ENCODE data around the gene CLCN7.
"Not testable (repeated sequence)": the region's sequence is repeated elsewhere in the genome, so short reads cannot be mapped to it uniquely, and the experiment has no call there.

Gene CLCN7

GRCh38 chr16:1447965-1448364, 26.9 kb downstream of the CLCN7 start:
- no peak for DNase-seq

GRCh38 chr16:1446296-1447080, 28.3 kb downstream of the CLCN7 start:
- DNase-seq, result no peak

GRCh38 chr16:1445518-1446203, 29.2 kb downstream of the CLCN7 start:
- no peak for DNase-seq

GRCh38 chr16:1444730-1445517, 29.9 kb downstream of the CLCN7 start:
- DNase-seq, result no peak

- no peak for DNase-seq
Measured at GRCh38 chr16:1443980-1444729, 30.7 kb downstream of the CLCN7 start, which contains the start of gene CCDC154. Gene CCDC154 (minus strand): TSS chr16:1444556. CDS start chr16:1444322, 234 bp downstream.

GRCh38 chr16:1443403-1443973, 31.3 kb downstream of the CLCN7 start:
- no peak for DNase-seq

GRCh38 chr16:1442697-1443096, 32.1 kb downstream of the CLCN7 start:
- DNase-seq, result no peak

- no peak for DNase-seq
Measured at GRCh38 chr16:1441391-1441829, 33.4 kb downstream of the CLCN7 start.

- DNase-seq, result not testable (repeated sequence)
Measured at GRCh38 chr16:1439699-1440074, 35.1 kb downstream of the CLCN7 start.

GRCh38 chr16:1439058-1439698, 35.6 kb downstream of the CLCN7 start:
- no peak for DNase-seq

- no peak for DNase-seq
Measured at GRCh38 chr16:1438229-1439057, 36.4 kb downstream of the CLCN7 start.

GRCh38 chr16:1437606-1438005, 37.2 kb downstream of the CLCN7 start:
- no peak for DNase-seq

GRCh38 chr16:1436731-1437355, 38.0 kb downstream of the CLCN7 start:
- no peak for DNase-seq

- no peak for DNase-seq
Measured at GRCh38 chr16:1435921-1436697, 38.7 kb downstream of the CLCN7 start.

- no peak for DNase-seq
Measured at GRCh38 chr16:1434644-1435592, 39.9 kb downstream of the CLCN7 start.

- no peak for DNase-seq
Measured at GRCh38 chr16:1433756-1434155, 41.1 kb downstream of the CLCN7 start.

- DNase-seq, result no peak
Measured at GRCh38 chr16:1433263-1433560, 41.6 kb downstream of the CLCN7 start.
